ENCODE measurements around the gene OR51I1. TPM values are rescaled to one million over a fixed set of nuclear protein-coding genes. Genes with fewer than 3 reads are reported as not detected.

OR51I1 gene
- total RNA-seq (2013; cell fraction: nucleolus; rRNA removed): 11.5 and 13.7 TPM in 2 replicates
- total RNA-seq (2014; rRNA removed): 0.11 TPM in 1 of 2 replicates, not detected in the other
- not detected in 2 replicates for total RNA-seq (2014; rRNA removed; fragmentation: Illumina TruSeq; extraction: Trizol)
- not detected in 2 replicates for total RNA-seq (2021)
- not detected for polyA plus RNA-seq (2011; ENCODE audit: low read depth)
- polyA plus RNA-seq (2011; rRNA removed): 0.10 and 0.16 TPM in 2 replicates
- polyA plus RNA-seq (2011; cell fraction: cytosol; rRNA removed): 0.07 TPM in 1 of 2 replicates, not detected in the other
- 1.5 and 1.7 TPM in 2 replicates for polyA plus RNA-seq (2011; cell fraction: nucleus; rRNA removed)
- polyA plus RNA-seq (2012): not detected in 2 replicates
- polyA plus RNA-seq (2014; fragmentation: Illumina TruSeq; extraction: Trizol): not detected in 2 replicates
- polyA plus RNA-seq (2014; fragmentation: Nextera tagmentation; extraction: Ambion mirVana): not detected
- polyA plus RNA-seq (2014; rRNA removed): not detected in 2 replicates
- not detected for polyA plus RNA-seq (2016; fragmentation: Nextera tagmentation; extraction: Ambion mirVana)
- 17.5 and 26.6 TPM in 2 replicates for polyA minus RNA-seq (2011; rRNA and poly(A)+ RNA removed)
- not detected in 2 replicates for polyA minus RNA-seq (2011; cell fraction: cytosol; rRNA and poly(A)+ RNA removed)
- polyA minus RNA-seq (2011; cell fraction: nucleus; rRNA and poly(A)+ RNA removed): 18.4 and 29.2 TPM in 2 replicates
- percentile 40 among the genes with signal in this experiment for Bru-seq, nascent RNA
- BruChase-seq, experiment 1, labeled RNA remaining after a 6-hour chase: percentile 54 among the genes with signal in this experiment
- percentile 44 among the genes with signal in this experiment for BruChase-seq, experiment 2, labeled RNA remaining after a 2-hour chase
- long read RNA-seq, experiment 1: 0 reads
- long read RNA-seq, experiment 2: 0 reads

- H3K79me2 ChIP-seq (ENCODE audit: control insufficient read depth, insufficient read depth, low read length): no peaks in the 10 kb centered on the region
- in situ Hi-C loops (cut with MboI) (loop anchor here (5.0 kb wide), 1 partner anchor 49 kb away; no protein-coding TSS in a partner anchor), intact Hi-C loops (cut with micrococcal nuclease; ENCODE audit: unreplicated experiment) (no loop called here)
- TF ChIP-seq BRCA1 (IDR thresholded peaks at IDR 0.05; ENCODE audit: low read depth, low read length) (no peak), IRF5 (IDR thresholded peaks at IDR 0.05; ENCODE audit: borderline replicate concordance) (no peak), SKIL (IDR thresholded peaks at IDR 0.05; ENCODE audit: low read depth, poor library complexity, severe bottlenecking) (no peak), BCLAF1 (IDR thresholded peaks at IDR 0.05) (no peak), ZBTB40 (IDR thresholded peaks at IDR 0.05; ENCODE audit: borderline replicate concordance) (no peak)
- no peak within 1 kb of the TSS for H3K27ac ChIP-seq (ENCODE audit: control insufficient read depth, insufficient read depth)
- RAD21 ChIA-PET (ENCODE audit: unreplicated experiment): no interaction called here
- DNase-seq (ENCODE audit: low read depth, low spot score) (no peak), FAIRE-seq (no peak), ATAC-seq (no peak)
- H3K4me2 ChIP-seq (ENCODE audit: control insufficient read depth, insufficient read depth): no peak within 1 kb of the TSS
- CTCF ChIA-PET: no interaction called here
- no peaks in the 10 kb centered on the region for H3K4me1 ChIP-seq (ENCODE audit: control insufficient read depth, insufficient read depth, low read length)
- H2AFZ ChIP-seq (ENCODE audit: control insufficient read depth, low read depth, low read length): no peak within 1 kb of the TSS
- SMC1A ChIA-PET (ENCODE audit: uncharacterized antibody, unreplicated experiment): no interaction called here
- no peak within 1 kb of the TSS for H3K4me3 ChIP-seq
- POLR2A ChIA-PET: no interaction called here
- H3K9me3 ChIP-seq (replicated peaks; ENCODE audit: control insufficient read depth, insufficient read depth, low read length): no peaks in the 10 kb centered on the region
- H3K27me3 ChIP-seq (replicated peaks in 1 of 2; ENCODE audit: control insufficient read depth in 2 of 2, insufficient read depth in 2 of 2, low read length in 1 of 2): no peaks in the 10 kb centered on the region; a peak in 1 of 4 replicates
- H3K9ac ChIP-seq (ENCODE audit: control insufficient read depth, insufficient read depth, low read length): no peak within 1 kb of the TSS
- BruUV-seq (replicated peaks): no TSS peak
- H4K20me1 ChIP-seq (ENCODE audit: control insufficient read depth, insufficient read depth): no peaks in the 10 kb centered on the region
- 0% methylated on average over 2 of the region's 2 CpGs for WGBS (ENCODE audit: insufficient coverage, insufficient replicate concordance, low lambda C conversion rate, missing lambda C conversion rate)
- no peaks in the 10 kb centered on the region for H3K36me3 ChIP-seq (ENCODE audit: control insufficient read depth in 2 of 2, insufficient read depth in 2 of 2, low read length in 1 of 2)
These were observed at the start of gene OR51I1 for GRCh38 chr11:5441414-5441813. TSS of gene OR51I1 (minus strand) at chr11:5441514. CDS start at chr11:5441514, 0 bp downstream.

All from GM12878 (cell line).